ENCODE data around the gene MOB3B.
"Not testable (repeated sequence)": the region's sequence is repeated elsewhere in the genome, so short reads cannot be mapped to it uniquely, and the experiment has no call there.

Gene MOB3B

DNA sequence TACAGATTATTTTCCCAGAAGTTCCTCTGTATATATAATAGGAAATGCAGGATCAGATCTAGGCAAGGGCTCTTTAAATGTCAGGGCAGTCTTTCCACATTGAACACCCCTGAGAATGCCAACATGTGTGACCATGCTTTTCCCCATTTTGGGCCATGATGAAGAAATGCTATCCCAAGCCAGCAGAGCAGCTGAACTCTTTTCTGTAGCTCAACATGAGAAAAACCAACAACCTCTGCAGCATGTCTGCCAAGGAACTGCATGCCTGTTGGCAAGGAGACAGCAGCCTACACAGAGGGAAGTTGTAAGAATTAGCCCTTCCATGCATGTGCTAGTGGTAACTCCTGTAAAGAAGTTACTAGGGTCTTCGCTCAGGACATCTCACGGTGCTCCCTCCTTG is 15.1 kb downstream of the MOB3B start:
- DNase-seq = no peak

GRCh38 chr9:27511771-27512170 is 17.8 kb downstream of the MOB3B start:
- no peak for DNase-seq

DNA sequence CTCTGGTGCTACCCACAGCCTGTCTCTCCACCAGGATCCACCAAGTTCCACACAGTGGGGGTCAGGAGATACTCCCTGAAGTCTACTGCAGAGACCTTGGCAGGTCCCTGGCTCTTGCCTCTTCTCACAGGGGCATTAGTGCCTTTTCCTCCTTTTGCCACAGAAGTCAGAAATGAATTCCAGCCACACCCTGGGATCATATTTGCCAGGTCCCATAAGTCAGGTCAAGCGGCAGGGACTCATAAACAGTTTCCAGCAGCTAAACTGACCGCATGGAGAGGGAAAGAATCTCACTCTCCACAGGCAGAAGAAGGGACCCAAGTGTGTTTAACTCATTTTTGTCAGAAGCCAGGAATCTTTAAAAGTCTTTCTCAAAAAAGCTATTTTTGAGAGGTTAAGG is 18.8 kb downstream of the MOB3B start:
- no peak for DNase-seq

DNA sequence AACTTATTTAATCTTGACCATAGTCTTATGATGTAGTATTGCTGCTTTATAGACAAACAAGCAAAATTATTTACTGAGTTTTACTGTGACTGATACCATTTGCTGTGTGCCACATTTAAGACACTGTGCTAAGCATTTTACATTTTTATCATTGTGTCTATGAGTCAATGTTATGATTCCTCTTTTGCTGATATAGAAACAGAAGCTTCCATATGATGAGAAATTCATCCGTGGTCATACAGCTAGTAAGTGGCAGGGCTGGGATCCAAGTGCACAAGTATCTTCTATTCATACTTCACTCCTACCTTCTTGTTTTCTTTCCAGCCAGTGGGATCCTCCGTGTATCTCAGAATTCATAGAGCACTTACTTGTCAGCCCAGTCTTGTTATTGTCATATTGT is 22.6 kb downstream of the MOB3B start:
- no peak for DNase-seq

DNA sequence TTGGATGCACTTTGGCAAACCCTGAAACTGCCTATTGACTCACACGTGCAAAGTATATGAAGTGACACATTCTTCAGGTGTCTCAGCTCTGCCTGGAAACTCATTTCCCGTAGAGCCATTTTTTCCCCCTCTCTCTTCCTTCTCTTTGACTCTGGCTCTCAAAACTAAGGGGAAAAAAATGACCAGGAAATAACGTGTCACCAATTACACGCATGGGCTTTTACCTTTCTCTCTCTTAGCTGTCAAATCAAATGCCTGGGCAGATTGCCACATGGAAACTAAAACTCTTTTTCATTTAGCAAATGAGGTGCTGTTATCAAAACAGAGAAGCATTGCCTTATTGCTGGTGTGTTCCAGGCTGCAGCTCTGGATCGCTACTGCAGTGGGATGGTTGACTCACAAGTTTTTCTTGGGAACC is 23.9 kb downstream of the MOB3B start:
- no peak for DNase-seq

GRCh38 chr9:27504259-27504658 is 25.4 kb downstream of the MOB3B start:
- no peak for DNase-seq

GRCh38 chr9:27503623-27504022 is 26.0 kb downstream of the MOB3B start:
- DNase-seq = no peak

- DNase-seq = not testable (repeated sequence)
Observed at GRCh38 chr9:27500902-27501301, 28.7 kb downstream of the MOB3B start.

GRCh38 chr9:27499451-27499850 is 30.2 kb downstream of the MOB3B start:
- no peak for DNase-seq

DNA sequence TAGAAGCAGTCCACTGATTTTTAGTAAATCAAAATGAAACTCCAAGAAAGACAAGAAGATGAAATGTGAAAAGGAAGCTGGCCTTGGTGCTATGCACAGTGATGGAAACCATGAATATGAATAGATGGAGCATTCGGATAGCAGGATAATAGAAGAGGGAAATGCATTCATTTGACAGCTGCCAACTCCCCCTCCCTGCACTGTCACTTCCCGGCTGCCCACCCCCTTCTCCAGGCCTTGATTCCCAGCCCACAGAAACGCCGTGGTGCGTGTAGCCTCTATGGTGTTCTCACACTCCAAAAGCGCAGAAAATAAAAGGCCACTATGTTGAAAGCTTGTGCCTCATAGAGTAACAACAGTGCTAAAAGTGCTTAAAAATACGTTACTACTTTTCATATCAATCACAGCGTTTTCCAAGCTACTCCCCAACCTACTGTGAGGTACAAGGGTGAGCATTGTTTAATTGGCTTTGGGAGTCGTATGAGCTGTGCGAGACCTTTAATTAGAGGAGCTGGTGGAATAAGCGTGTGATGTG is 31.7 kb downstream of the MOB3B start:
- DNase-seq = no peak

GRCh38 chr9:27496135-27496504 is 33.5 kb downstream of the MOB3B start:
- no peak for DNase-seq

DNA sequence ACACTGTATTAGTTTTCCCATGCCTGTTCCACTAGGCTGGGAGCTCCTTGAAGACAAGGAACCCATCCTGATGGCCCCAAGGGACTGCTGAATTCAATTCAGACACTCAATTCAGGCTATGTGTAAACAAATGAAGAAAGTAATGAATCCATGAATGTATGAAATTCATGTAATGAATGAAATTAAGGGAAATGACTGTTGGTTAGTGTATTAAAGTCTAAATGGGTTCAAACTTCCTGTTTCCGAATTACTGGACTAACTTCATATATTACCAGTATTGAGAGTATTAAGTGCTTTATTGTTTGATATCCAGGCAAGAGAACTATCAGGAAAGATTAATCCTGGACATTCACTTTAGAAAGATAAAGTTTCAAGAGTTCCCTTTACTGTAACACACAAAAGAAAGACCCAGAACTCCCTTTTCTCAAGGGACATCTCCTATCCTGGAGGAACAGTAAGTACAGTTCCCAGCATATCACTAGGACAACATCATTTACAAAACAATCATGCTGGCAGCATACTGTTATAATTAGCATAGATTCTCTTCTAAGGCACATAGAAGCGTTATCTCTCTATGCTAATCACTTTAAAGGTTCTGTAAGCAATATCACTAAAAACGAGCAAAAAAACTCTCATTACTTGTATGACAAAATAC is 34.0 kb downstream of the MOB3B start:
- no peak for DNase-seq

DNA sequence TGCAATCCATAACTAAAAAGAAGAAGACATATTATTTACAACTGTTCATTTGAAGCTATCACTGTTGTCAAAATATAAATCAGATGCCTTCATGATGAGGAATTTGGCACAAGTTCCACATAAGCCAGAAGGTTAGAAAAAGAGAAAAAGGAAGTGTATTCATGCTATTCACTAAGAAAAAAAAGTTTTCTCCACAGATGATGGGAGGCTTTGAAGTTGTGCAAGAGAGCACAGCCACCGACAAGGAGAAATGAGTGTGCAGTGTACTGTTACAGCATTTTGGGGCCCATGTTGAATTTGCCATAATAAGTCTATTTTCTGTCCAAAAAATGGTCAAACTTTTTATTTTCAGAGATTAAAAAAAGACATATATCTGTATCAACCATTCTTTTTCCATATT is 38.5 kb downstream of the MOB3B start:
- DNase-seq = no peak

DNA sequence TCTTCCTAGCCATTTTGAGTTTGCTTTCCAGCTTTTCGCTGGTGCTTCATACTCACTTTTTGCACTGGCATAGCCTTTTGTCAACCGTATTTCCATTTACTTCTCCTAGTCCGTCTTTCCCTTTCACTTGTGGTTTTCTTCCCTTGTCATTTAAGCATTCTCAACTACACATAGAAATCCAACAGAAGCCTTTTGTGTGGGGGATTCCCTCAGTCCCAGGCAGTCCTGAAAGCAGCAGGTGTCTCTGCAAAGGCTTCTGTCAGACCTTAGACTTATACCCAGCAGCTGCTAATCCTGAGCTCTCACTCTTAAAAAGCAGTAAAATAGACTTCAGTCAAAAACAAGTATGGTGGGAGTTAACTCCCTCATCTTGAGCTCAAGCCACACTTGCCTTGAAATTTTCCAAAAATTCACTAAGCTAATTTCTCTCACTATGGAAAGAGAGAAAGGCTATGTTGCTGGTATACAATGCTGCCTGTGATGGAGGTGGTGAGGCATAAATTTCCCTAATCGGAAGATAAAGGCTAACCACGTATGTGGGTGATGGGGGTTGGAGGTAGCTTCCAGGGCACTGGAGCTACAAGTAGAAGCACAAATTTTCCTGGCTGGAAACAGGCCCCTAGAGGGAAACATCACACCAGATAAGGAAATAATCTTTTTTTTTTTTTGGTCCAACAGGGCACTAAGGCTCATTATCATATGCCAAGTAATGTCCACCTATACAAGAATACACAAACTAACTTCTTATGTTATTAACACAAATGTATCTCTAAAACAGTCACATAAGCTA is 40.3 kb downstream of the MOB3B start:
- DNase-seq = no peak

DNA sequence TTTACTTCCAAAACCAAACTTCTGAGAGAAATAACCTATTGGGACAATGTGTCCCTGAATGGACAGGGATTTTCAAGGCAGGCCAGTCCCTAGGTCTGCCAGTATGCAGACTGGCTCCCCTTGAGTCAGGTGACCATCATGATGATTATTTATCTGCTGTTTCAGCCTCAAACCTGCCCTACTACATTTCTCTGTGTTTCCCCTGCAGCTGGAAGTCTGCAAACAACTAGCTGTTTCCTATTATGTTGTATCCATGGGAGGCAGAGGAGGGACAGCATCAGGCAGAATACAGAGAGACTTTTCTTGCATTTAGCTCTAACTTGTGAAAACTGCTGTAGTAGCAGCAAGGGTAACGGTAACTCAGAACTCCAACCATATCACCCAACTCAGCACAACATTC is 41.7 kb downstream of the MOB3B start:
- no peak for DNase-seq

DNA sequence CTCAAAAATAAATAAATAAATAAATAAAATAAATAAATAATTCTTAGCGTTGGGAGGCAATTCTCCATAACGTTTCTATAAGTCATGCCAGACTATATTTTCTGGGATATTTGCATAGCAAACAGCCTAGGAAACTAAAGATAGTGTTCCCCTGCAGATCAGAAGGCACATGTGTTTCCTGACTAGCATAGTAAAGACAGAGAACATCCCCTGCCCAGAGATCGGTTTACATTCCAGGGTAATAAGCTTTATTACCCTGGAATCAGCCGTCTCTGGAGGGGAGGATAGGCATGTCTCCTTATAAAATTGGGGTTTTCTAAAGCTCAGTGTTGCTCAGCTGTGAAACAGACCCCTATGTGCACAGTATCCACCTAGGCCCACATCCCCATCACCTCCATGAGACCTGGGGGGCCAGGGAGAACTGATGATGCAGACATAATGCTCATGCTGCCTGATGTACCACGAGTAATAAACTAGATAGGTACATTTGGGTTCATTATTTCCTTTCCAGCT is 42.4 kb downstream of the MOB3B start:
- DNase-seq = no peak

GRCh38 chr9:27485158-27485557 is 44.5 kb downstream of the MOB3B start:
- DNase-seq = no peak

DNA sequence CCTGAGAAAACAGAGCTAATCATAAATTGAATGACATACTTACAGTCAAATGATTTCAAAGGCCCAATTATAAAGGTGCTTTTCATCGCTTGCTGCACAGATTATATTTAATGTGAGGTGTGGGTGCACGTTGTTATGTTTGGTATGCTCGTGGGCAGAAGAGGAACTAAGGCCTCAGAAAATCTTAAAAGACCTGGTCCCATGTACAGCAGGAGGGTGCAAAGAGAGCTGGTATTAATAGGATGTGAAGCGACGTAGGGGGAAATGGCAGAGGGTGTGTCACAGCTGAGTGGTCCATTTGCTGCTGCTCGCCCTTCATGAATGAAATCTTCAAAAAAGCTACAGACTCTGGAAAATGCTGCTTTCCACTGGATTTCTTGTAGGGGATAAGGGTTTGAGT is 46.0 kb downstream of the MOB3B start:
- no peak for DNase-seq

GRCh38 chr9:27482709-27483108 is 46.9 kb downstream of the MOB3B start:
- no peak for DNase-seq

- DNase-seq = no peak
Observed at GRCh38 chr9:27478322-27478721, 51.3 kb downstream of the MOB3B start.

GRCh38 chr9:27476870-27477515 is 52.6 kb downstream of the MOB3B start:
- DNase-seq = no peak

GRCh38 chr9:27475057-27475595 is 54.5 kb downstream of the MOB3B start:
- no peak for DNase-seq

GRCh38 chr9:27474305-27474704 is 55.3 kb downstream of the MOB3B start:
- DNase-seq = no peak

Data from NCI-H2029 treated with DMSO at 0.1 percent for 48 hours (cell line).